ENCODE results near the gene WLS. TPM values are rescaled to one million over a fixed set of nuclear protein-coding genes. Genes with fewer than 3 reads are reported as not detected.

Gene WLS
- total RNA-seq, 2 donors from 2014 or later: 73.9 to 80.1 TPM

DNA sequence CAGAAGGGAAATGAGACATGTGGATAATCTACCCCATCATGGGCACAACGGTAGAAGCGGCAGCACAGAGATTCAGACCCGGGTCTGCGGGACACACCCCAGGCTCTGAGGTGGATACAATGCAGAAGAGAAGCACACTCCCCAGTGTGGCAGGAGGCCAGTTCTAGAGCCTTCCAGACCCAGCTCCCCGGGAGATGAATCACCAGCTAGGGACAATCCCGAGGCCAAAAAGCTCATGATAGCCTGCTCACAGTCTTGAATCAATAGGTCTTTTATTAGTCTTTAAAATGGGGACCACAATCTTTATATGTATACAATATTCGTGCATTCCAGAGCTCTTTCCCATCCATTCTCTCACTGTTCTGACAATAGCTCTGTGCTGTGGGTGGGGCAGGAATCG, 124.6 kb downstream of the WLS start:
- H3K27me3 ChIP-seq (replicated peaks; ENCODE audit: insufficient read depth): no peaks in the 10 kb centered on the region
- TF ChIP-seq, protein P1, sequence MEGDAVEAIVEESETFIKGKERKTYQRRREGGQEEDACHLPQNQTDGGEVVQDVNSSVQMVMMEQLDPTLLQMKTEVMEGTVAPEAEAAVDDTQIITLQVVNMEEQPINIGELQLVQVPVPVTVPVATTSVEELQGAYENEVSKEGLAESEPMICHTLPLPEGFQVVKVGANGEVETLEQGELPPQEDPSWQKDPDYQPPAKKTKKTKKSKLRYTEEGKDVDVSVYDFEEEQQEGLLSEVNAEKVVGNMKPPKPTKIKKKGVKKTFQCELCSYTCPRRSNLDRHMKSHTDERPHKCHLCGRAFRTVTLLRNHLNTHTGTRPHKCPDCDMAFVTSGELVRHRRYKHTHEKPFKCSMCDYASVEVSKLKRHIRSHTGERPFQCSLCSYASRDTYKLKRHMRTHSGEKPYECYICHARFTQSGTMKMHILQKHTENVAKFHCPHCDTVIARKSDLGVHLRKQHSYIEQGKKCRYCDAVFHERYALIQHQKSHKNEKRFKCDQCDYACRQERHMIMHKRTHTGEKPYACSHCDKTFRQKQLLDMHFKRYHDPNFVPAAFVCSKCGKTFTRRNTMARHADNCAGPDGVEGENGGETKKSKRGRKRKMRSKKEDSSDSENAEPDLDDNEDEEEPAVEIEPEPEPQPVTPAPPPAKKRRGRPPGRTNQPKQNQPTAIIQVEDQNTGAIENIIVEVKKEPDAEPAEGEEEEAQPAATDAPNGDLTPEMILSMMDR (IDR thresholded peaks at IDR 0.05): no peak
- H3K4me1 ChIP-seq (ENCODE audit: control insufficient read depth in 1 of 2, low read depth in 2 of 2): peaks cover 5 to 17% of the 10 kb centered on the region in 2 donors
- no peak overlapping the region for H3K4me3 ChIP-seq
- DNase-seq (ENCODE audit: low spot score) (no peak), ATAC-seq (ENCODE audit: insufficient number of reproducible peaks, low FRiP score, low read depth) (no peak)
- H3K36me3 ChIP-seq: no peaks in the 10 kb centered on the region
- no peaks in the 10 kb centered on the region for H3K9me3 ChIP-seq
- no peak overlapping the region for H3K27ac ChIP-seq

DNA sequence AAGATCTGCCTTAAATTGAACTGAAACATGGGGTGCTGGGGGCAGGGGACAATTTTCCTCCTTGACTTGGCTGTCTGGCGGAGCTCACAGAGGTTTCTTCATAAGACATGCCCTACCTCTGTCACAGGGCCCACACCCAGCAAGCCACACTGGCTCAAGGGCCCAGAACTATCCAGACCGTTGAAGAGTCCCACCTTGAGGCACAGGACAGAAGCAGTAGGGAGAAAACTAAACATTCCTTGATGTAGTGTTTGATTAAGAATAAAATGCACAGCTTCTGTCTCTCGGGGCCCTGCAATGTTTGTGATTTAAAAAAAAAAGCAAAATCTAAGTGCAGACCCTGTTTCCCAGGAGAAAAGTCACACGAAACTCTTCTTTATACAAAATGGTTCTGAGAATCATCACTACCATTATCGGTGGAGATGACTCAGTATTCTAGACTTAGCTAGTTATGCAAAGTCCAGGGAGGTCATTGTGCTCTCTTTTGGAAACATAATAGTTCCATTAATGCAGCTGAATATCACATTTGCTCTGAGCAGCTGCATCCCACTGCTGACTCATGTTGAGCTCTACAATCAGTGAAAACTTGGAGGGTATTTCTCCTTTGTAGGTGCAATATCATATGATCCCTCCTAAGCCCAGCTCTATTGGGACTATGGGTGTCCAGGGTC, 128.3 kb downstream of the WLS start:
- ATAC-seq (ENCODE audit: insufficient number of reproducible peaks, low FRiP score, low read depth) (no peak), DNase-seq (ENCODE audit: low spot score) (no peak)
- Histone ChIP-seq H3K4me3 (no peak overlapping the region), H3K36me3 (no peaks in the 10 kb centered on the region), H3K9me3 (no peaks in the 10 kb centered on the region), H3K27ac (no peak overlapping the region), H3K4me1 (ENCODE audit: control insufficient read depth in 1 of 2, low read depth in 2 of 2) (no peaks in the 10 kb centered on the region), H3K27me3 (replicated peaks; ENCODE audit: insufficient read depth) (no peaks in the 10 kb centered on the region)
- TF ChIP-seq, protein P1 (IDR thresholded peaks at IDR 0.05): no peak

DNA sequence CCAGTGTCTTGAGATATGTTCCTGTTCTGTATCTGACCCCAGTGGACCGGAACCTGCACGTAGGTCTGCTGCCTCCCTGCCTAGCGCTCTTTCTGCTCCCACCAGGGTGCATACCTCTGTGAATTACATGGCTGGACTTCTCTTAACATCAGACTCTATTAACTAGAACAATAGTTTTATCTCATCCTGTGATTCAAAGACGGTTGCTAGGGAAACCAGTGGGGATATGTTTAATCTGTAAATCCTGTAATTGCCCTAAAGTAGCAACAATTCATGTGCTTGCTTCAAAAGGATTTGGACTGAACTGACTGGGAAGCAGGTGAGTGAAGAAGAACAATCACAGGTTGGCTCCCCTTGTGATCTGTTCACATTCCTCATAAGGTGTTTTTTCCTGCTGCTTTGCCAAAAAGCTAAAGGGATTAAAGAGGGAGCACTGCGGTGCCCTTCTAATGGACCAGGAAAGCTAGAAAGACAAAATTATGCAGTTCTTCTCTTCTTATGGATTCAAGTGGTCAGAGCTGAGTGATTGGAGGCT, 129.2 kb downstream of the WLS start:
- H3K27ac ChIP-seq: no peak overlapping the region
- no peaks in the 10 kb centered on the region for H3K9me3 ChIP-seq
- H3K27me3 ChIP-seq (replicated peaks; ENCODE audit: insufficient read depth): no peaks in the 10 kb centered on the region
- ATAC-seq (ENCODE audit: insufficient number of reproducible peaks, low FRiP score, low read depth): no peak
- H3K4me3 ChIP-seq: no peak overlapping the region
- H3K36me3 ChIP-seq: peaks cover 2% of the 10 kb centered on the region
- DNase-seq (ENCODE audit: low spot score): no peak
- TF ChIP-seq, protein P1 (IDR thresholded peaks at IDR 0.05): no peak
- no peaks in the 10 kb centered on the region for H3K4me1 ChIP-seq (ENCODE audit: control insufficient read depth in 1 of 2, low read depth in 2 of 2)

DNA sequence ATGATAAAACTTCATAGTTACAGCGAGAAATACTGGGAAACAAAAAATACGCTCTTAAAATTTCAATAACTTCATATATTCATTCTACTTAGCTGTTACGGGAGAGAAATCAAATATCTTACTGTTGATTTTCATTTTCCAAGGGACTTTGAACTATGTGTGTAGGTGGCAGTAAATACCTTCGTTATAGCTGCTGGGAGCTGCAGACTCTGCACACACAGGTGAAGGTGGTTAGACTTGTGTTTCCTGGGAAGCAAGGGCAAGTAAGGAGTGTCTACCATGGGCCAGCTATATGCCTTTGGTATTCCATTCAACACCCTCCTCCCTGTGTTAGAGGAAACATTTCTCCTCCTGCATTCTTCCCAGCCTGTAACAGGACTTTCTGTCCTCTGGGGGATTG, 130.5 kb downstream of the WLS start:
- ATAC-seq (ENCODE audit: insufficient number of reproducible peaks, low FRiP score, low read depth) (no peak), DNase-seq (ENCODE audit: low spot score) (no peak)
- Histone ChIP-seq H3K4me3 (no peak overlapping the region), H3K9me3 (no peaks in the 10 kb centered on the region), H3K27ac (no peak overlapping the region), H3K4me1 (ENCODE audit: control insufficient read depth in 1 of 2, low read depth in 2 of 2) (no peaks in the 10 kb centered on the region), H3K36me3 (peaks cover 2% of the 10 kb centered on the region), H3K27me3 (replicated peaks; ENCODE audit: insufficient read depth) (no peaks in the 10 kb centered on the region)
- TF ChIP-seq, protein P1 (IDR thresholded peaks at IDR 0.05): no peak

DNA sequence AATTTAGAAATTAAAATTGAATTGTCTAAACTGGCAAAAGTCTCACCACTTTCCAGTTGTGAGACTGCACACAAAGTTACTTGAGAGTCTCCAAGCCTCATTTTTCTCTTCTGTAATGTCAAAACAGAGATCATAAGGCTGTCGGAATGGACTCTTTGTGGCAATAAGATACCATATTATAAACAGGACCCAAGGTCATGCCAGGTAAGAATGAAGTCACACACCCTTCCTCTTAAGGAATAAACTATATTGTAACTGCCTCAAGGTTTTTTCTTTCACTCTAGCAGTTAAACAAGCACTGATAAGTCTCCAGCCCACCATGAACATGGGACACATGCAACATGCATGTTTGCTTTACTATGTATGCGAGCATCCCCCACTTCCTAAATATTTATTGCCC, 131.8 kb downstream of the WLS start:
- peaks cover 2% of the 10 kb centered on the region for H3K36me3 ChIP-seq
- TF ChIP-seq, protein P1 (IDR thresholded peaks at IDR 0.05): no peak
- no peak for DNase-seq (ENCODE audit: low spot score)
- H3K27me3 ChIP-seq (replicated peaks; ENCODE audit: insufficient read depth): no peaks in the 10 kb centered on the region
- H3K27ac ChIP-seq: no peak overlapping the region
- no peak for ATAC-seq (ENCODE audit: insufficient number of reproducible peaks, low FRiP score, low read depth)
- no peaks in the 10 kb centered on the region for H3K9me3 ChIP-seq
- H3K4me1 ChIP-seq (ENCODE audit: control insufficient read depth in 1 of 2, low read depth in 2 of 2): no peaks in the 10 kb centered on the region
- no peak overlapping the region for H3K4me3 ChIP-seq
